IMR-90 (cell line): ENCODE results near the gene SAMHD1.

ENCODE experiments used
- CHD1 ChIP-seq: IDR thresholded peaks from 2 replicates; pipeline ENCODE4 v1.6.1; 2012; ENCODE audit warnings: low read depth, low read length, improper control_type of control experiment
- CTCF ChIP-seq: conservative IDR thresholded peaks from 2 replicates; pipeline ENCODE4 v1.5.1; 2012; ENCODE audit warnings: mild to moderate bottlenecking, low read depth, low read length, improper control_type of control experiment
- MXI1 ChIP-seq: IDR thresholded peaks from 2 replicates; pipeline ENCODE4 v1.6.1; 2012; ENCODE audit warnings: low read depth, mild to moderate bottlenecking, low read length, moderate library complexity, borderline replicate concordance
- POLR2A ChIP-seq: IDR thresholded peaks from 2 replicates; pipeline ENCODE4 v1.6.1; 2012; ENCODE audit warnings: mild to moderate bottlenecking, low read depth, low read length
- RFX5 ChIP-seq: IDR thresholded peaks from 2 replicates; pipeline ENCODE4 v1.8.0; 2012; ENCODE audit warnings: low read depth, mild to moderate bottlenecking, low read length, moderate library complexity

GRCh38 chr20:36851490-36851889 is 100.0 kb downstream of the SAMHD1 start:
- TF ChIP-seq MXI1 = no peak
- TF ChIP-seq CTCF = no peak
- no peak for TF ChIP-seq POLR2A
- no peak for TF ChIP-seq CHD1
- TF ChIP-seq RFX5 = no peak
